Skeletal muscle satellite cell (primary cell): Measurements from ENCODE around the gene TCL1A.

Experiments used
- H3K27me3 ChIP-seq: 2 replicates; pipeline ENCODE4 v1.7.0; 2013; ENCODE audit warnings: low read length; ENCODE audit not compliant: control insufficient read depth, insufficient read depth
- H3K36me3 ChIP-seq: 2 replicates; pipeline ENCODE4 v1.7.0; 2013; ENCODE audit warnings: mild to moderate bottlenecking, control low read depth, low read length; ENCODE audit not compliant: insufficient read depth
- H3K4me1 ChIP-seq: 2 replicates; pipeline ENCODE4 v1.7.0; 2013; ENCODE audit warnings: low read length; ENCODE audit not compliant: control insufficient read depth, insufficient read depth
- H3K4me2 ChIP-seq: 2 replicates; pipeline ENCODE4 v1.7.0; 2013; ENCODE audit warnings: mild to moderate bottlenecking, low read length
- H3K4me3 ChIP-seq: 2 replicates; pipeline ENCODE4 v1.7.0; 2013; ENCODE audit warnings: low read length
- H3K9ac ChIP-seq: 2 replicates; pipeline ENCODE4 v1.7.0; 2013; ENCODE audit warnings: mild to moderate bottlenecking, low read depth, low read length, moderate library complexity
- H3K9me3 ChIP-seq: replicated peaks from 2 replicates; pipeline ENCODE4 v1.7.0; 2013; ENCODE audit warnings: mild to moderate bottlenecking, control low read depth, low read length

TCL1A gene

DNA sequence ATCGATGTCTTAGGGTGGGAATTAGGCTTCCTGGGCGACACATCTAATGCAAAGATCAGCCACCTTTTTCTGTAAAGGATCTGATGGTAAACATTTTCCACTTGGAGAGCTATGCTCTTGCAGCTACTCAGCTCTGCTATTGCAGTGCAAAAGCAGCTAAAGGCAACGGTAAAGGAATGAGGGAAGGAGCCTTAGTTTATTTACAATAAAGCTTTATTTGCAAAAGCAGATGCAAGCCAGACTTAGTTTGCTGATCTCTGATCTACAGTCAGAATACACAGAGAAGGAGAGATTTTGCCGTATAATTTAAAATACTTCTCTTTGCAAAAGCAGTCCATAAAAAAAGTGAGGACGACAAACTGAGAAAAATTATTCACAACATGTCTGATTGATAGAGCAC, 24.5 kb downstream of the TCL1A start:
- Histone ChIP-seq H3K27me3 (no peaks in the 10 kb centered on the region), H3K4me3 (no peak overlapping the region), H3K4me1 (no peaks in the 10 kb centered on the region), H3K4me2 (no peak overlapping the region), H3K9ac (no peak overlapping the region), H3K9me3 (no peaks in the 10 kb centered on the region), H3K36me3 (no peaks in the 10 kb centered on the region)

DNA sequence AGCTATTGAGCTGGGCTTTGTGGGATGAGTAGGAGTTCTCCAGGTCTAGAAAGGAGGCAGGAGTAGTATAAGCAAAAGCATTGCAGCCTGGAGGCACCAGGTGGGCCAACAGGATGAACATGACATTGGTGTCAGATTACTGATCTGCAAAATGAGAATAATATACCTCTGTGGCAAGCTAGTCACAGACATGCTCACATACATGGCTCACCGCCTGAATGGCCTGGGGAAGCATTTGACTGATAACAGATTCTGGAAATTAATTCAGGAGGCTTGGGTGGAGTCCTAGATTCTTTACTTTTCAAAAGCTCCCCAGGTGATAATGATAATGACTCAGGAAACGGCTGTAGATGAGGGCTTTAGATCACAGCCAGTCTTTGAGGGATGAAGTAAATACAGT, 27.0 kb downstream of the TCL1A start:
- H3K27me3 ChIP-seq, result no peaks in the 10 kb centered on the region
- no peak overlapping the region for H3K9ac ChIP-seq
- H3K4me1 ChIP-seq, result no peaks in the 10 kb centered on the region
- no peaks in the 10 kb centered on the region for H3K9me3 ChIP-seq
- no peak overlapping the region for H3K4me3 ChIP-seq
- no peak overlapping the region for H3K4me2 ChIP-seq
- H3K36me3 ChIP-seq, result no peaks in the 10 kb centered on the region

DNA sequence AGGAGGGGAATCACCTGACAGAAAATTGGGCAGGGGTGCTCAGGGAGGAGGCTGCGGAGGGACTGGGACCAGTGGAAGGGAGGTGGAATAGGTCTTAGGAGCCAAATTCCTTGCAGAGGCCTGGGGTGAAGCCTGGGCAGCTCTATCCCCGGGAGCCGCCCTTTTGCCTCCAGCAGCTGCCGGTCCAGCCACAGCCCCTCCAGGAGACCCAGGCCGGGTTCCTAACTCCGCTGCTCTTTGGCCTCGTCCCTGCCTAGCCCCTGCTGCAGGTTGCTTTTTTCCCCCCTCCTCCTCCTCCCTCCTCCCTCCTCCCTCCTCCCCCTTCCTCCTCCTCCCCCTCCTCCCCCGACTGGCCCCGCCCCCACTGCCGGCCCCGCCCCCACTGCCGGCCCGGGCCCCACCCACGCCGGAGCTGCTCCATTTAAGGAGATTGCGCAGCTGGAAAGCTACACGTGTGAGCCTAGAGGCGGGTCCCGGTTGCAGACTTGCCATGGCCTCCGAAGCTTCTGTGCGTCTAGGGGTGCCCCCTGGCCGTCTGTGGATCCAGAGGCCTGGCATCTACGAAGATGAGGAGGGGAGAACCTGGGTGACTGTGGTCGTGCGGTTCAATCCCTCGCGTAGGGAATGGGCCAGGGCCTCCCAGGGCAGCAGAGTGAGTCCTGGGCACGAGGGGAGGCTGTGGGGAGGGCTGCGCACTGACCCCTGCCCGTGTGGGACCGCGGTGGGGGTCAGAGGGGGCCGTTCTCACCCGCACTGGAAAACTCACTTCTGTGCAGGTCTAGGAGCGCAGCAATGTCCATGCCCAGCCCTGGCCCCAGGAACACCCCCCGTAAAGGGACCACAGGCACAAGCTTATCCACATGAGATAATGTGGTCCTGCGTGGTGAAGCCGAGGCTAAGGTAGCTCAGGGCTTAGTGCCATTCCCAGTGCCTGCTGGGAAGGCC, 27.7 kb downstream of the TCL1A start, which contains the start of gene TCL1B:
Gene TCL1B, plus strand, starts transcription at position 449 of the 945 bp plus-strand sequence. Its CDS starts 42 bp downstream, at position 491.
- Histone ChIP-seq H3K4me1 (no peaks in the 10 kb centered on the region), H3K4me2 (no peak within 1 kb of the TSS), H3K36me3 (no peaks in the 10 kb centered on the region), H3K27me3 (no peaks in the 10 kb centered on the region), H3K4me3 (no peak within 1 kb of the TSS), H3K9ac (no peak within 1 kb of the TSS), H3K9me3 (no peaks in the 10 kb centered on the region)

DNA sequence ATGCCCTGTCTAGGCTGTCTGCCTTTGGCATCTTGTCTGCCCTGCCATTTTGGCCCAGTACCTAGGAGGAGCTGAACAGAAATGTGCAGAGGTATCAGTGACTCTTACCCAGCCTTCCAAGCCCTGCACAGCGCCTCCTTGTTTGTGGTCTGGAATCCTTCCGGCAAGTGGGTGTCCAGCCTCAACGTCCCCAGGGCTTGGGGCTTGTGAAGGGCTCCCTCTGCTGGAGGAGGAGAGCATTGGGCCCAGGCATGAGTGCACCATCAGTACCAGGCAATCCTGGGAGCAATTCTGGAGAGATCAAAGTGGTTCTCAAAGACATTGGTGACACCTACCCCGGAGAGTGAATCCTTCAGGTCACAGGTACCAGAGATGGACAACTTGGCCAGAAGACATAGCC, 30.1 kb downstream of the TCL1A start:
- Histone ChIP-seq H3K9me3 (no peaks in the 10 kb centered on the region), H3K36me3 (no peaks in the 10 kb centered on the region), H3K4me3 (no peak overlapping the region), H3K9ac (no peak overlapping the region), H3K4me2 (no peak overlapping the region), H3K27me3 (no peaks in the 10 kb centered on the region), H3K4me1 (no peaks in the 10 kb centered on the region)

DNA sequence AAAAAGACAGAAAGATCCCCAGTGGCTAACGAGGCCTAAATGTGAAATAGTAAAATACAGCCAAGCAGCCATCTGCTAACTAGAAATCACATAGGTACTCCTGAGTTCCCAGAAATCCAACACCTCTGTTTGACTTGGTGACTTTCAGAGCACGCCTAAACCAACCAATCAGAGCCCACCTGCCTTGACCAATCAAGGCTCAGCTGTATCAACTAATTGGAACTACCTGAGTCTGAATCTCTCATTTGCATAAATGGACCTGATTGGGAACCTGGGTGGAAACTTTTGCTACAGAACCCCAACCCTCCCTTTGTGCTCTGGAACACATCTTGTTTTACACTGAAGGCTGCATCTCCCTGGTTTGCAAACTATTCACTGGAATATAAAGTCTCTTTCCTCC, 32.8 kb downstream of the TCL1A start:
- Histone ChIP-seq H3K36me3 (no peaks in the 10 kb centered on the region), H3K27me3 (no peaks in the 10 kb centered on the region), H3K4me3 (no peak overlapping the region), H3K4me1 (no peaks in the 10 kb centered on the region), H3K9ac (no peak overlapping the region), H3K4me2 (no peak overlapping the region), H3K9me3 (no peaks in the 10 kb centered on the region)

DNA sequence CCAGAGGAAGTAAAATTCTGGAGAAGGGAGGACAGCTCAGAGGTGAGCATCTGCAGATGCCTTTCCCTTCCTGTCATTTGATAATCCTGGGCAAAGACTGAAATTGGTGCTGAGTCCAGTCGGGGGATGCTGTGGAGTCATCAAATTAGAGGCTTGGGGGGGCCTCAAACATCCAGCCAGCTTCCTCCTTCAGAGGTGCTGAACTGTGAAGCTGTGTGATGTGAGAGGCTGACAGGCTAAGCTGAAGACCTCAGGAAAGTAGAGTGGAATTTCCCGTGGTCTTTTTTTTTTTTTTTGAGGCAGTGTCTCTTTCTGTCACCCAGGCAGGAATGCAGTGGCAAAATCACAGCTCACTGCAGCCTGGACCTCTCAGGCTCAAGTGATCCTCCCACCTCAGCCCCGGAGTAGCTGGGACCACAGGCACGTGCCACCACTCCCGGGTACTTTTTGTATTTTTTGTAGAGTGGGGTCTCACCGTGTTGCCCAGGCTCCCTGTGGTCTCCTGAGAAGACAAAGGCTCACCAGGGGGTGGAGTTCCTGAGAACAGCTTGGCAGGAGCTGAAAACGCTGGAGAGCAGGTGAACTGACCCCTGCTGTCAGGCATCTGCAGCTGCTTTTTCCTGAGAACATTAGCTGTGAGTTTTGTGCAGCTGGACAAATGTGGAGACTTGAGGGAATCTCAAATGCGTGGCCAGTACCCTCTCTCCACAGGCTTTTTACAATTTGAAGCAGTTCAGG, 33.8 kb downstream of the TCL1A start:
- no peaks in the 10 kb centered on the region for H3K36me3 ChIP-seq
- no peak overlapping the region for H3K4me3 ChIP-seq
- H3K9me3 ChIP-seq, result no peaks in the 10 kb centered on the region
- no peak overlapping the region for H3K4me2 ChIP-seq
- no peaks in the 10 kb centered on the region for H3K4me1 ChIP-seq
- H3K9ac ChIP-seq, result no peak overlapping the region
- no peaks in the 10 kb centered on the region for H3K27me3 ChIP-seq

DNA sequence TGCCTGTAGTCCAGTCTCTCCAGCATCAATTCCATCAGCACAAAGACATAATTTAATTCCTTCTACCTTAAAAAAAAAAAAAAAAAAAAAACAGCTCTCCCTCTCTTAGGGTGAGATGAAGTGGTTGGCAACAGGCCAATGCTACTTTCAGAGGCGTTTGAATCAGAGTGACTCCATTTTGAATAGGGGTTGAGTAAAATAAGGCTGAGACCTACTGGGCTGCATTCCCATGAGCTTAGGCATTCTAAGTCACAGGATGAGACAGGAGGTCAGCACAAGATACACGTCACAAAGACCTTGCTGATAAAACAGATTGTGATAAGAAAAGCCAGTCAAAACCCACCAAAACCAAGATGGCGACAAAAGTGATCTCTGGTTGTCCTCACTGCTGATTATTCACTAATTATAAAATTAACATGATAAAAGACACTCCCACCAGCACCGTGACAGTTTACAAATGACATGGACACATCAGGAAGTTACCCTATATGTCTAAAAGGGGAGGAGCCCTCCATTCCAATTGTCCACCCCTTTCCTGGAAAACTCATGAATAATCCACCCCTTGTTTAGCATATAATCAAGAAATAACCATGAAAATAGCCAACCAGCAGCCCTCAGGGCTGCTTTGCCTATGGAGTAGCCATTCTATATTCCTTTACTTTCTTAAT, 34.6 kb downstream of the TCL1A start:
- no peak overlapping the region for H3K9ac ChIP-seq
- H3K27me3 ChIP-seq, result no peaks in the 10 kb centered on the region
- H3K4me2 ChIP-seq, result no peak overlapping the region
- H3K9me3 ChIP-seq, result no peaks in the 10 kb centered on the region
- no peaks in the 10 kb centered on the region for H3K36me3 ChIP-seq
- no peak overlapping the region for H3K4me3 ChIP-seq
- no peaks in the 10 kb centered on the region for H3K4me1 ChIP-seq

DNA sequence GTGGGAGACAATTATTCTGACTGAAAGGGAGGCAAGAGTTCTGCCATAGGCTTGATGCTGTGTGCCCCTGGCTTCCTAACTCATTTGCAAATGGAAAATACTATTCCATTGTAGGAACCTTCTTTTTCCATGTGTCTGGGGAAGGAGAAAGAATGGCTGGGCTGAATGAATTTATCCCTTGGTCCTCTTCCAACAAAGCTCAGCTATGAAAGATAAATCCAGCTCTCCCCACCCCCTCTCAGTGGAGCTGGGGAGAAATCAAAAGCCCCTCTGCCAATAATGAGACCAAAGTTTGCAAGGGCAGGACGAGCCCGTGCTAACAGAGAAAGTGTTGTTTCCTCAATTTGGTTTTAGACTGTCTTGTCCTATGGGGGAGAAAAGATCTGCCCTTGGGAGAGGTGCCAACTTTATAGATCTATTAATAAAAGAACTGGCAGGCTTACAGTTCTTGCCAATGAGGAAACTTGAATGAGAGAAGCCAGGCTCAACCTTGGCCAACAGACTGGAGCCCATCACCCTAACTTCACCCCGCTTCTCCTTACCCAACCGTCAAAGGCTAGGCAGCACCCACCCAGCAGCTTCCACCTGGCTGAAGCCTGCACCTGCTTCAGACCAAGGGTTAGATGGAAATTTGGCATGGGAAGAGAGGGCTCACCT, 36.6 kb downstream of the TCL1A start:
- no peak overlapping the region for H3K9ac ChIP-seq
- no peaks in the 10 kb centered on the region for H3K36me3 ChIP-seq
- H3K4me2 ChIP-seq, result no peak overlapping the region
- H3K9me3 ChIP-seq, result no peaks in the 10 kb centered on the region
- H3K4me3 ChIP-seq, result no peak overlapping the region
- no peaks in the 10 kb centered on the region for H3K4me1 ChIP-seq
- H3K27me3 ChIP-seq, result no peaks in the 10 kb centered on the region

DNA sequence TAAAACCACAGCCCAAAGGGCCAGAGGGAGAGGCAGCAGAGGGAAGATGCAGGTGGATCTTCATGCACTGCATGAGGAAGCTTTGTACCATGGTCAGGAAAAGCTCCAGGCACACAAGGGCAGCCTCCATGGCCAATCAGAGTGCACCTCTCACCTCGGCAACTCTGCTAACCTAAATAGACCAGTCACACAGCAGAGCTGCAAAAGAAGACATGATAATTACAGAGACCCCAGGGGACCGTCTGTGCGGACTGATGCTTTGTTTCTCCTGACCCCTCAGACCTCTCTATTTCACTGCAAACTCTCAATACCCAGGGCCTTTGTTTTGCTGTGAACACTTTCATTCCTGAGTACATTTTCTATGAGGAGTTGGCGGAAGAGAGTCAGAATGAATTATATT, 38.4 kb downstream of the TCL1A start:
- Histone ChIP-seq H3K4me3 (no peak overlapping the region), H3K4me2 (no peak overlapping the region), H3K36me3 (no peaks in the 10 kb centered on the region), H3K4me1 (no peaks in the 10 kb centered on the region), H3K27me3 (no peaks in the 10 kb centered on the region), H3K9me3 (no peaks in the 10 kb centered on the region), H3K9ac (no peak overlapping the region)

DNA sequence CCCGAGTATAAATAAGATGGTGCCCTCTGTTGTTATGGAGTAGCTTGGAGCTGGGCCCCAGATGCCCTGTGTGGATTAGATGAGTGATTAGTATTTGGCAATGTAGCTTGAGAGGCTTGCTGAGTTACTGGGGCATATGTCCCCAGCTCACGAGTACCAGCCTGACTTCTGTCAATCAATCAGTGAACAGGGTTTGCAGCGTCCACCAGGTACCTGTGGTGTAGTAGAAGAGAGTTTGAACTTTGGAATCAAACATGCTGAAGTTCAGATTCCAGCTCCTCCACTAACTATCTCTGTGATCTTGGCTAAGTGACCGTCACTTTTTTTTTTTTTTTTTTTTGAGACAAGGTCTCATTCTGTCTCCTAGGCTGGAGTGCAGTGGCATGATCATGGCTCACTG, 39.3 kb downstream of the TCL1A start:
- H3K4me3 ChIP-seq, result no peak overlapping the region
- H3K9me3 ChIP-seq, result no peaks in the 10 kb centered on the region
- no peaks in the 10 kb centered on the region for H3K36me3 ChIP-seq
- no peak overlapping the region for H3K9ac ChIP-seq
- H3K4me2 ChIP-seq, result no peak overlapping the region
- H3K4me1 ChIP-seq, result no peaks in the 10 kb centered on the region
- no peaks in the 10 kb centered on the region for H3K27me3 ChIP-seq

DNA sequence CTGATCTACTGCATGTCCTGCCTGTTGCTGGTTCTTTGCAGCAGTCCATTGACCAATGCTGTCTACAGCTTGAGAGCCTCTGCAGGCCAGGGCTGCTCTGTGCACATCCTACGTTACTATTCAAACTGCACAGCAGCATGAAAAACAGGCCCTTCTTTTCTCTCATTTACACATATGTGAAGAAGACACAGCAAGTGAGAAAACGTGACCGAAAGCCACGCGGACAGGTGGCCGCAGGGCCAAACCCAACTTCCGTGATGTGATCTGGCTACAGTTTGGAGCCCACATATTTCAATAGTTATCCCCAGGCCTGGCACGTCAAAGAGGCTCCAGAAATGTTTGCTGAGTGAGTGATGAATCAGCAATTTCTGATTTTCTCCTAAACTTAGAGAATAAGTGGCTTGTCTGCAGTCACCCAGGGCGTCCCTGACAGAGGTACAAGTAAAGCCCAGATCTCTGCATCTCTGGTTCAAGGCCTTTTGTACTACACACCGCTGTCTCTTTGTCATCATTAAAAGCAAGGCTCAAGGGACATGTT, 45.6 kb downstream of the TCL1A start:
- H3K27me3 ChIP-seq, result no peaks in the 10 kb centered on the region
- peaks cover 5% of the 10 kb centered on the region for H3K9me3 ChIP-seq
- H3K4me2 ChIP-seq, result no peak overlapping the region
- no peaks in the 10 kb centered on the region for H3K4me1 ChIP-seq
- no peaks in the 10 kb centered on the region for H3K36me3 ChIP-seq
- H3K4me3 ChIP-seq, result no peak overlapping the region
- H3K9ac ChIP-seq, result no peak overlapping the region
